PC-3 (cell line): Measurements from ENCODE around the gene ZNF330.

Experiments used
- CTCF ChIP-seq: fragments of 300-600 bp; sonication (generic); conservative IDR thresholded peaks from 2 replicates; pipeline ENCODE4 v1.5.1; 2017; ENCODE audit warnings: antibody characterized with exemption, low read depth, mild to moderate bottlenecking, low read length
- EZH2 ChIP-seq: fragments of 300-600 bp; sonication (generic); IDR thresholded peaks from one replicate; pipeline ENCODE4 v1.6.1; 2017; ENCODE audit warnings: antibody characterized with exemption, mild to moderate bottlenecking, low read length; ENCODE audit not compliant: unreplicated experiment
- EZH2phosphoT487 ChIP-seq: fragments of 300-600 bp; sonication (generic); IDR thresholded peaks from 2 replicates; pipeline ENCODE4 v1.6.1; 2018; ENCODE audit warnings: mild to moderate bottlenecking, antibody characterized with exemption, low read length, borderline replicate concordance

- TF ChIP-seq CTCF, result no peak
- no peak for TF ChIP-seq EZH2phosphoT487
- no peak for TF ChIP-seq EZH2
These were observed 2.7 kb downstream of the ZNF330 start for GRCh38 chr4:141223418-141223817.
